Activated naive CD8-positive, alpha-beta T cell treated with anti-CD3 and anti-CD28 coated beads, Interleukin-2, amount 10 ng/mL, durations not matched to agents 7 days and 5 days (primary cell): ENCODE measurements around the gene STX3. TPM values are rescaled to one million over a fixed set of nuclear protein-coding genes. Genes with fewer than 3 reads are reported as not detected.
A peak's percentile ranks its signal among the peaks of the same experiment; 100 is the strongest.

Source experiments
- ATAC-seq: fragments of 150-1000 bp; cut with Tn5 transposase; one replicate; pipeline ENCODE4 v1.10.0; 2021; ENCODE audit warnings: low read depth, moderate library complexity
- POLR2A ChIA-PET: fragments of 350-600 bp; sonication (Branson Sonifier 250); formaldehyde crosslinking; loops from one replicate; lab custom pipeline; 2021; ENCODE audit warnings: antibody characterized with exemption; lab: Charles Lee
- DNase-seq: peaks from one replicate; pipeline ENCODE4 v3.0.0; 2021
- H3K27ac Mint-ChIP-seq: one replicate; pipeline ENCODE4 v1.8.0; 2022; ENCODE audit warnings: mild to moderate bottlenecking, mixed read lengths
- H3K27me3 Mint-ChIP-seq: one replicate; pipeline ENCODE4 v1.8.0; 2022; ENCODE audit warnings: mild to moderate bottlenecking, moderate library complexity, mixed read lengths
- H3K36me3 Mint-ChIP-seq: one replicate; pipeline ENCODE4 v1.8.0; 2021; ENCODE audit warnings: mild to moderate bottlenecking, mixed read lengths
- H3K4me1 Mint-ChIP-seq: one replicate; pipeline ENCODE4 v1.8.0; 2021; ENCODE audit warnings: mixed read lengths
- H3K4me3 Mint-ChIP-seq: one replicate; pipeline ENCODE4 v1.8.0; 2022; ENCODE audit warnings: mild to moderate bottlenecking, moderate library complexity, mixed read lengths
- H3K9me3 Mint-ChIP-seq: one replicate; pipeline ENCODE4 v1.8.0; 2021; ENCODE audit warnings: mixed read lengths
- total RNA-seq, 2 experiments: library from RNA; stranded (reverse); gene quantifications; one replicate each; pipeline ENCODE4 v1.2.3, GENCODE V29; 2021

The STX3 gene
- total RNA-seq, 2 experiments from 2014 or later, result 73.7 to 79.2 TPM

DNA sequence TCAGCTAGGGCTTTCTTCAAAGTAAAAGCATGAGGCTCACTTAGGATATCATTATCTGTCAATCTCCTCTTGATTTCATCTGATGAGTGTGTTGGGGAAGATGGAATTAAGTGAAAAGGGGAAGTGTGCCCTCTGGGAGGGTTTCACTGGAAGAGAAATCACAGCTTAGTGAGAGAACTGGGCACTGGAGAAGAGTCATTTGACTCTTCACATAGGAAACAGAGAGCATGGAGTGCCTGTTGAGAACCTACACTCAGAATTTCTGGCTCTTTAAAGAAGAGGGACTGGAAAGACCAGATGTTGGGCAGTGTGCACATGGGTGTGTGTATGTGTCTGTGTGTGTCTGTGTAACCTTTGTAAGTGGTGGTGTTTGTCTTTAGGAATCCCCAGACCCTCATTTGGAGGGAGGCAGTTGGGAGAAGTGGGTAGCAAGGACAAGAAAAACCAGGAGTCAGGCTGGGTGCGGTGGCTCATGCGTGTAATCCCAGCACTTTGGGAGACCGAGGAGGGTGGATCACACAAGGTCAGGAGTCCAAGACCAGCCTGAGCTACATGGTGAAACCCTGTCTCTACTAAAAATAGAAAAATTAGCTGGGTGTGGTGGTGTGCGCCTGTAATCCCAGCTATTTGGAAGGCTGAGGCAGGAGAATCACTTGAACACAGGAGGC, 10.0 kb downstream of the STX3 start:
- ATAC-seq, result no peak
- peak overlapping the region; percentile 58 for H3K4me3 Mint-ChIP-seq

DNA sequence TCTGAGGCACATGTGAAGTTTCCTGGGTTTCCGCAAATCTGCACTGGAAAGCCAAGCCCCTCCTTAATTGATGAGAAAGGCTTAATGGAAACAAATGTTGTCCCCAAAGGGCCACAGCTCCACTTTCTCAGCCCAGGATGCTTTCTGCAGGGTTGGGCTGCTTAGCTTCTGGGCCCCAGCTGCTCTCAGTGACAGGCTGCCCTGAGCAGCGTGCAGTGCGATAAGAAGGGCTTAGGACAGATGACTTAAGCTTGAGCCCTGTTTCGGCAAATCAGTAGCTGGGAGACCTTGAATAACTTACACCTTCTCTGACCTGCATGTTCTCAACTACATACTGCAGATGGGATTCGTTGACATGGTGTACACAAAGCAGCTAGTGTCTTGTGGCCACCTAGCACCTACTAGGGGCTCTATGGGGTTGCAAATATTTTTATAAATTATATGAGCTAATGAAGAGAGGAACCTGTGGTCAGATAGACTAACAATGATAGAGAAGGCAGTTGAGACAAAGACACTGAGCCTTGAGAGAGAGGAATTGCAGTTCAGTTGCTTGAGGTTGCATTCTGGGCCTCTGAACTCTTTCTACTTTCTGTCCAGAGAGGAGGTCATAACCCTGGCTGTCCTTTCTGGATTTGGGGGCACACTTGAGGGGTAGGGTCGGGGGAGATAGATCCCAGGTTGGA, 11.5 kb downstream of the STX3 start:
- ATAC-seq (peak; percentile 16), DNase-seq (no peak)
- Mint-ChIP-seq H3K9me3 (no peaks in the 10 kb centered on the region), H3K27ac (no peak overlapping the region), H3K36me3 (peaks cover 22% of the 10 kb centered on the region), H3K4me1 (peaks cover 28% of the 10 kb centered on the region), H3K4me3 (no peak overlapping the region), H3K27me3 (no peaks in the 10 kb centered on the region)
- POLR2A ChIA-PET, result interaction anchor here (1.0 to 9.4 kb wide), 11 partner anchors 9 to 151 kb away, joined by 3 to 102 read pairs (median 6); partner anchors contain the start of genes MRPL16, OSBP, PATL1 and STX3

More for the DNA sequence above, 10.0 kb downstream of the STX3 start:
- Mint-ChIP-seq H3K4me1 (peaks cover 35% of the 10 kb centered on the region), H3K9me3 (no peaks in the 10 kb centered on the region), H3K36me3 (peaks cover 29% of the 10 kb centered on the region), H3K27ac (peak overlapping the region; percentile 67), H3K27me3 (no peaks in the 10 kb centered on the region)
- POLR2A ChIA-PET, result interaction anchor here (0.8 to 9.4 kb wide), 5 partner anchors 10 to 44 kb away, joined by 3 to 102 read pairs (median 3); partner anchors contain the start of gene STX3
- DNase-seq, result no peak

DNA sequence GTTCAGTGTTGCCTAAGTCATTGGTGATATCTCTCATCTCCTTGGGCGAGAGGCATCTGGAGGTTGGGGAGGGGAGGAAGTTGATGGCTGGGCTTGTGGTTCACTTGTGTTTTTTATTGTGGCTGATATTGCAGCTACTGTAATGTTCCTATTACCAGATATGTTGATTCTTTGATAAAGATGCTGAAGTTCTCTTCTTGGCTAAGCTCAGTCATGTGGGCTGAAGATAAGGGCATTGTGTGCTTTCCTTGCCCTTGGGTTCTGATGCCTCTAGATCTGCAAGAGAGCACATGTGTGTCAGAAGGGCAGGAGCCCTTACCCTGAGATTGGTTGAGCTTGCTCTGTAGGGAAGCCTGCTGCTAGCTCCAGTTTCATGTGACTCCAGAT, 12.0 kb downstream of the STX3 start:
- POLR2A ChIA-PET, result interaction anchor here (1.0 to 9.4 kb wide), 11 partner anchors 8 to 151 kb away, joined by 3 to 102 read pairs (median 6); partner anchors contain the start of genes MRPL16, OSBP, PATL1 and STX3
- no peaks in the 10 kb centered on the region for H3K9me3 Mint-ChIP-seq
- peak; percentile 81 for ATAC-seq
- peaks cover 30% of the 10 kb centered on the region for H3K4me1 Mint-ChIP-seq
- H3K4me3 Mint-ChIP-seq, result no peak overlapping the region
- H3K27me3 Mint-ChIP-seq, result no peaks in the 10 kb centered on the region
- H3K27ac Mint-ChIP-seq, result no peak overlapping the region
- peak; percentile 55 for DNase-seq
- peaks cover 17% of the 10 kb centered on the region for H3K36me3 Mint-ChIP-seq

GRCh38 chr11:59769111-59769510, 13.9 kb downstream of the STX3 start:
- no peaks in the 10 kb centered on the region for H3K27me3 Mint-ChIP-seq
- H3K36me3 Mint-ChIP-seq, result peaks cover 21% of the 10 kb centered on the region
- POLR2A ChIA-PET, result interaction anchor here (9.4 kb wide), 1 partner anchor 13 kb away, joined by 102 read pairs; the partner anchor contains the start of gene STX3

GRCh38 chr11:59769828-59770227, 14.7 kb downstream of the STX3 start:
- H3K9me3 Mint-ChIP-seq, result no peaks in the 10 kb centered on the region
- ATAC-seq, result no peak
- peaks cover 31% of the 10 kb centered on the region for H3K4me1 Mint-ChIP-seq
- no peaks in the 10 kb centered on the region for H3K27me3 Mint-ChIP-seq
- H3K36me3 Mint-ChIP-seq, result peaks cover 24% of the 10 kb centered on the region
- POLR2A ChIA-PET, result interaction anchor here (9.4 kb wide), 1 partner anchor 14 kb away, joined by 102 read pairs; the partner anchor contains the start of gene STX3
- H3K27ac Mint-ChIP-seq, result no peak overlapping the region
- no peak for DNase-seq
- no peak overlapping the region for H3K4me3 Mint-ChIP-seq

More at GRCh38 chr11:59769111-59769510, 13.9 kb downstream of the STX3 start:
- Mint-ChIP-seq H3K4me3 (no peak overlapping the region), H3K27ac (no peak overlapping the region), H3K9me3 (no peaks in the 10 kb centered on the region), H3K4me1 (peaks cover 35% of the 10 kb centered on the region)
- ATAC-seq, result no peak
- no peak for DNase-seq

DNA sequence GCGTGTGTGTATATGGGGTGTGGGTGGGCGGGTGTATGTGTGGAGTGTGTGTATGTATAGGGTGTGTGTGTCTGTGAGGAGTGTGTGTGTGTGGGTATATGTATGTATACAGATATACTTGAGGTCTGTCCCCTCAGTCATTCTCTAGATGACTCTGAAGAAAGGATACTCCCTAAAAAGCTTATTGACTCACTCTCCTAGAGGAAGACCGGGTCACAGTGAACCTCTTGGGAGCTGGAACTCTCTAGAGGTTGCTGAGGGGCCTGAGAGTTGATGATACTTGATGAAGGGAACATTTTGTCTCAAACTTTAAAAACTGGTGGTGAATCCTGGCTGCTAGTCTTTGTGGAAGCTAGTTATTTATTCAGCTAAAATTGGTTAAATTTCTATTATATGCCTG, 15.1 kb downstream of the STX3 start:
- Mint-ChIP-seq H3K27ac (no peak overlapping the region), H3K9me3 (no peaks in the 10 kb centered on the region), H3K4me1 (peaks cover 31% of the 10 kb centered on the region), H3K27me3 (no peaks in the 10 kb centered on the region), H3K36me3 (peaks cover 25% of the 10 kb centered on the region), H3K4me3 (no peak overlapping the region)
- ATAC-seq (no peak), DNase-seq (no peak)
- POLR2A ChIA-PET, result interaction anchor here (2.0 to 9.4 kb wide), 2 partner anchors 11 to 15 kb away, joined by 5 to 102 read pairs; partner anchors contain the start of gene STX3

DNA sequence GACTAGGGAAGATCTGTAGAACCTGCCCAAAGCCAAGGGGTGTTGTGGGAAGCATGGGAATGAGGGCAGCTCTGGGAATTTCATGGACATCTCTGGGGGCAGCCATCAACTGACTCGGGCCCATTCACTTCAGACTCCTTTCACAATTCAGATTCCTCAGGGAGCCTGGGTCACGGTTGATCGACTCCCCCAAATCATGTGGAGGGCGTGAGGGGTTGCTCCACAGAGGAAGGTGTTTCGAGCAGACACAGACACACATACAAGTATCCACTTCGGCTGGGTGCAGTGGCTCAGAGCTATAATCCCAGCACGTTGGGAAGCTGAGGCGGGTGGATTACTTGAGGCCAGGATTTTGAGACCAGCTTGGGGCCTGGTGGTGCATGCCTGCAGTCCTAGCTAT, 15.7 kb downstream of the STX3 start:
- Mint-ChIP-seq H3K9me3 (no peaks in the 10 kb centered on the region), H3K4me3 (no peak overlapping the region), H3K27ac (no peak overlapping the region), H3K36me3 (peaks cover 31% of the 10 kb centered on the region), H3K4me1 (peaks cover 36% of the 10 kb centered on the region), H3K27me3 (no peaks in the 10 kb centered on the region)
- POLR2A ChIA-PET, result interaction anchor here (1.6 to 9.4 kb wide), 5 partner anchors 11 to 39 kb away, joined by 5 to 102 read pairs (median 6); partner anchors contain the start of gene STX3
- DNase-seq (no peak), ATAC-seq (no peak)

GRCh38 chr11:59771605-59772004, 16.4 kb downstream of the STX3 start:
- H3K36me3 Mint-ChIP-seq, result peaks cover 36% of the 10 kb centered on the region
- peak overlapping the region; percentile 73 for H3K27ac Mint-ChIP-seq
- POLR2A ChIA-PET, result interaction anchor here (1.2 to 9.4 kb wide), 8 partner anchors 11 to 102 kb away, joined by 3 to 102 read pairs (median 6); partner anchors contain the start of genes PATL1 and STX3
- no peaks in the 10 kb centered on the region for H3K27me3 Mint-ChIP-seq
- DNase-seq, result no peak
- peak overlapping the region; percentile 74 for H3K4me3 Mint-ChIP-seq
- no peak for ATAC-seq
- peaks cover 40% of the 10 kb centered on the region for H3K4me1 Mint-ChIP-seq
- no peaks in the 10 kb centered on the region for H3K9me3 Mint-ChIP-seq

DNA sequence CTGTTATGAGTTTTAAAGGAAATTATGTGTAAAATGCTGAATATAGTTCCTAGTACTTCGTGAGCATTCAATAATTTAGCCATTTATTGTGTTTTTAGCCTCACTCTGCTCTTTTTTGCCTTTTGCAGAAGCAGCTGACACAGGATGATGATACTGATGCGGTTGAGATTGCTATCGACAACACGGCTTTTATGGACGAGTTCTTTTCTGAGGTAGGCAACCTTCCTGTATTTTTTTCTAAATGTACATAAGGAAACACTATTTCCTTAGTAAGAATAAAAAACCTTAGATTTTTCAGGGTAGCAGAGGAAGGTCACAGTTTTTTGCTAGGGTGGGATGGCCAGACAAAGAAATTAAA, 17.9 kb downstream of the STX3 start:
- Mint-ChIP-seq H3K27me3 (no peaks in the 10 kb centered on the region), H3K27ac (peak overlapping the region; percentile 73), H3K4me3 (peak overlapping the region; percentile 74), H3K9me3 (no peaks in the 10 kb centered on the region), H3K4me1 (peaks cover 53% of the 10 kb centered on the region), H3K36me3 (peaks cover 50% of the 10 kb centered on the region)
- POLR2A ChIA-PET, result interaction anchor here (0.7 to 9.4 kb wide), 5 partner anchors 10 to 104 kb away, joined by 3 to 102 read pairs (median 7); partner anchors contain the start of genes PATL1 and STX3
- no peak for DNase-seq
- ATAC-seq, result no peak

DNA sequence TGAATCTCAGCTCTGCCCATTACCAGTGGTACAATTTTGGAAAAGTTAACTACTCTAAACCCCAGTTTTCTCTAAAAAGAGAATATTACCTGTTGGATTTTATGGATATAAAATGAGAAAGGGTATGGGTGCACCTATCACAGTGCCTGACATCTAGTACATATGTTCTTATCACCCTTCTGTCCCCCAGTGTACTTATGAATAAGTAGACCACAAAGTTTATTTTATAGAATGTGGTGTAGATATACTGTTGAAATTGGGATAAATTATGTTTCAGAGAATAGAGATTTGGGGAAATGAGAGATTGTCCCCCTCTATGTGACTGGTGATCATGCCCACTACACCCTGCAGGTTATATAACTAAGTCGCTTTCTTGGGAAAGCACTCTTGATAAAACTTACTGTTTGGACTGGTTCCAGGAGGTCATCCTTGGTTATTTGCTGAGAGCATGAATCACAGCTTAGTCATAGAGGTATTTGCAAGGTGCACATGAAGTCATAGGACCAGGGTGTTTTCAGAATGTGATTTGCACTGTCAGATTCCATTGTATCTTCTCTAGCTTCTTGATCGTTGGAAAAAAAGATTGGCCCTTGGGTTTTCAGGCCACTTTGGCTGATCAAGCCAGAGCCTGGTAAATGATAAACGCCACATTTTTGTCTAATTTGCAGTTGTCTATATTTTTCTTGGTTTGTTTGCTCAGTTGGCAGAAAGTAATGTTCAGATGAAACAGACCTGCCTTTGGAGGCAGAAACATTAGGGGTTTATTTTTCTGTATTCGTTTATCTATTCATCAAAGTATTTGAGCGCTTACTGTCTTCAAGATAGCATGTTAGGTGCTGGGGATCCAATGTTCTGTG, 21.3 kb downstream of the STX3 start:
- Mint-ChIP-seq H3K4me1 (peaks cover 68% of the 10 kb centered on the region), H3K4me3 (no peak overlapping the region), H3K36me3 (peaks cover 73% of the 10 kb centered on the region), H3K27me3 (no peaks in the 10 kb centered on the region), H3K9me3 (peaks cover 2% of the 10 kb centered on the region), H3K27ac (peak overlapping the region; percentile 56)
- POLR2A ChIA-PET, result interaction anchor here (1.9 to 3.1 kb wide), 3 partner anchors 9 to 21 kb away, joined by 6 to 17 read pairs (median 15); partner anchors contain the start of gene STX3
- ATAC-seq (peak; percentile 16), DNase-seq (no peak)

GRCh38 chr11:59777104-59777503, 21.9 kb downstream of the STX3 start:
- POLR2A ChIA-PET, result interaction anchor here (2.4 kb wide), 1 partner anchor 22 kb away, joined by 15 read pairs; the partner anchor contains the start of gene STX3
- Mint-ChIP-seq H3K4me3 (no peak overlapping the region), H3K36me3 (peaks cover 78% of the 10 kb centered on the region)

DNA sequence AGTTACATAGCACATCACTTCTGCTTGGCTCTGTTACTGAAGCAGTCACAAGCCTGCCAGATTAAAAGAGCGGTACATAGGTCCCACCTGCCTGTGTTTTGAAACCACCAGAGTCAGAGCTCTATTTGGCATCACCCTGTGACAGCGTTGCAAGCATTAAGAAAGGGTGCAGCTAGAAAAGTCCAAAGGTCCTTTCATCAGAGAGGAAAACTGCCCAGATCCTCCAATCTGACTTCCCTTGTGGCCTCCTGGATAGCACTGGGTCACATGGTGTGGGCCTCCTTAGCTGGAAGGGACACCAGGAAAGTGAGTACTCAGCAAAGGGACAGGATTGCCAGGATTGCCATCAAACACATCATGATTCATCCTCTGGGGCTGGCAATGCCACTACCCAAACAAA, 22.9 kb downstream of the STX3 start:
- POLR2A ChIA-PET, result interaction anchor here (0.6 to 2.4 kb wide), 2 partner anchors 11 to 23 kb away, joined by 3 to 15 read pairs; partner anchors contain the start of gene STX3
- peak overlapping the region; percentile 19 for H3K27ac Mint-ChIP-seq
- no peak overlapping the region for H3K4me3 Mint-ChIP-seq
- H3K4me1 Mint-ChIP-seq, result peaks cover 66% of the 10 kb centered on the region
- ATAC-seq (no peak), DNase-seq (no peak)
- peaks cover 10% of the 10 kb centered on the region for H3K9me3 Mint-ChIP-seq
- no peaks in the 10 kb centered on the region for H3K27me3 Mint-ChIP-seq
- H3K36me3 Mint-ChIP-seq, result peaks cover 79% of the 10 kb centered on the region

More at GRCh38 chr11:59777104-59777503, 21.9 kb downstream of the STX3 start:
- Mint-ChIP-seq H3K27ac (peak overlapping the region; percentile 56), H3K4me1 (peaks cover 68% of the 10 kb centered on the region), H3K9me3 (peaks cover 7% of the 10 kb centered on the region), H3K27me3 (no peaks in the 10 kb centered on the region)
- DNase-seq (no peak), ATAC-seq (no peak)
